Neuronal stem cell (in vitro differentiated cells): ENCODE results near the gene KIF6.
A peak's percentile ranks its signal among the peaks of the same experiment; 100 is the strongest.
"Not testable (repeated sequence)": the region's sequence is repeated elsewhere in the genome, so short reads cannot be mapped to it uniquely, and the experiment has no call there.

Experiments
- DNase-seq: peaks from one replicate; pipeline ENCODE4 v3.0.0-alpha.2; 2013; ENCODE audit warnings: low spot score
- H2AFZ ChIP-seq: one replicate; pipeline ENCODE4 v1.6.1; 2013; ENCODE audit warnings: mild to moderate bottlenecking, low read length, inconsistent platforms
- H2AK5ac ChIP-seq: 2 replicates; pipeline ENCODE4 v1.6.1; 2013; ENCODE audit warnings: low read depth, mild to moderate bottlenecking, inconsistent platforms, low read length, moderate library complexity, mixed read lengths
- H2BK120ac ChIP-seq: 2 replicates; pipeline ENCODE4 v1.6.1; 2013; ENCODE audit warnings: low read depth, mild to moderate bottlenecking, inconsistent platforms, low read length, moderate library complexity, mixed read lengths
- H2BK12ac ChIP-seq: one replicate; pipeline ENCODE4 v1.6.1; 2013; ENCODE audit warnings: low read length, inconsistent platforms
- H2BK15ac ChIP-seq: 2 replicates; pipeline ENCODE4 v1.6.1; 2013; ENCODE audit warnings: mild to moderate bottlenecking, low read length, inconsistent platforms, mixed read lengths
- H2BK5ac ChIP-seq: one replicate; pipeline ENCODE4 v1.6.1; 2013; ENCODE audit warnings: inconsistent platforms, mild to moderate bottlenecking, low read length, moderate library complexity
- H3K14ac ChIP-seq: one replicate; pipeline ENCODE4 v1.6.1; 2013; ENCODE audit warnings: low read length, inconsistent platforms
- H3K18ac ChIP-seq: 2 replicates; pipeline ENCODE4 v1.6.1; 2013; ENCODE audit warnings: low read length, inconsistent platforms
- H3K23ac ChIP-seq: 2 replicates; pipeline ENCODE4 v1.6.1; 2013; ENCODE audit warnings: low read depth, mild to moderate bottlenecking, mixed read lengths, low read length, inconsistent platforms; ENCODE audit not compliant: poor library complexity
- H3K27ac ChIP-seq: replicated peaks from 3 replicates; pipeline ENCODE4 v1.5.1; 2013; ENCODE audit warnings: low read length, inconsistent platforms
- H3K27me3 ChIP-seq, 3 experiments: 2 replicates each; pipeline ENCODE4 v1.6.1; 2013; ENCODE audit warnings: low read length in 3 of 3, mild to moderate bottlenecking in 2 of 3, inconsistent platforms in 1 of 3, low read depth in 1 of 3, mixed read lengths in 1 of 3, moderate library complexity in 1 of 3; ENCODE audit not compliant: control insufficient read depth in 3 of 3, insufficient read depth in 3 of 3
- H3K36me3 ChIP-seq, 2 donors: replicated peaks in 1 of 2; 2 replicates each; pipeline ENCODE4 v1.6.1; 2013; ENCODE audit warnings: low read length in 2 of 2; ENCODE audit not compliant: control insufficient read depth in 2 of 2, insufficient read depth in 2 of 2
- H3K4ac ChIP-seq: 2 replicates; pipeline ENCODE4 v1.6.1; 2013; ENCODE audit warnings: inconsistent platforms, mild to moderate bottlenecking, low read length, moderate library complexity
- H3K4me1 ChIP-seq, 2 donors: 1 replicate in 1 of 2; 2 replicates in 1 of 2; pipeline ENCODE4 v1.6.1; 2013; ENCODE audit warnings: low read length in 2 of 2, low read depth in 1 of 2; ENCODE audit not compliant: control insufficient read depth in 2 of 2, insufficient read depth in 1 of 2
- H3K4me2 ChIP-seq: one replicate; pipeline ENCODE4 v1.6.1; 2013; ENCODE audit warnings: mild to moderate bottlenecking, low read length, inconsistent platforms; ENCODE audit not compliant: insufficient read depth, poor library complexity, severe bottlenecking
- H3K4me3 ChIP-seq, 2 donors: 2 replicates each; pipeline ENCODE4 v1.5.1; 2013; ENCODE audit warnings: low read length in 2 of 2, mild to moderate bottlenecking in 2 of 2, inconsistent platforms in 1 of 2, moderate library complexity in 1 of 2
- H3K79me1 ChIP-seq: one replicate; pipeline ENCODE4 v1.6.1; 2013; ENCODE audit warnings: low read depth, mild to moderate bottlenecking, inconsistent platforms, low read length, moderate library complexity
- H3K9ac ChIP-seq: one replicate; pipeline ENCODE4 v1.6.1; 2013; ENCODE audit warnings: mild to moderate bottlenecking, low read depth, low read length, inconsistent platforms; ENCODE audit not compliant: poor library complexity
- H3K9me3 ChIP-seq, 2 donors: replicated peaks in 1 of 2; 2 replicates each; pipeline versions ENCODE3 to v1.6.1; 2013; ENCODE audit warnings: low read length in 2 of 2, mild to moderate bottlenecking in 2 of 2, inconsistent platforms in 1 of 2, low read depth in 1 of 2, mixed read lengths in 1 of 2, moderate library complexity in 1 of 2; ENCODE audit not compliant: control insufficient read depth in 2 of 2, insufficient read depth in 1 of 2
- H4K8ac ChIP-seq: one replicate; pipeline ENCODE4 v1.6.1; 2013; ENCODE audit warnings: low read depth, mild to moderate bottlenecking, inconsistent platforms, low read length, moderate library complexity
- H4K91ac ChIP-seq: one replicate; pipeline ENCODE4 v1.6.1; 2013; ENCODE audit warnings: low read length, low read depth, mild to moderate bottlenecking, inconsistent platforms; ENCODE audit not compliant: poor library complexity
- WGBS, 2 donors: extraction: QIAGEN DNeasy Blood & Tissue Kit; methylation state at CpG; one replicate each; pipeline ENCODE4 v1.1.7; 2013; ENCODE audit warnings: missing lambda C conversion rate in 2 of 2, mixed read lengths in 1 of 2; ENCODE audit not compliant: insufficient read length in 2 of 2, insufficient replicate concordance in 1 of 2; ENCODE audit errors: extremely low coverage in 2 of 2; 5-methylcytosine and 5-hydroxymethylcytosine counted together

Gene KIF6

DNA sequence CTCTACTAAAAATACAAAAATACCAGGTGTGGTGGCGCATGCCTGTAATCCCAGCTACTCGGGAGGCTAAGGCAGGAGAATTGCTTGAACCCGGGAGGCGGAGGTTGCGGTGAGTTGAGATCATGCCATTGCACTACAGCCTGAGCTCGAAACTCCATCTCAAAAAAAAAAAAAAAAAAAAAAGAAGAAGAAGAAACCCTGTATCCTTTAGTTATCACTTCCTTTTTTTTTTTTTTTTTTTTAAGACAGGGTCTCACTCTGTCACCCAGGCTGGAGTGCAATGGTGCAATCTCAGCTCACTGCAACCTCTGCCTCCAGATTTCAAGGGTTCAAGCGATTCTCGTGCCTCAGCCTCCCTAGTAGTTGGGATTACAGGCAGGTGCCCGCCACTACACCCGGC is 438.6 kb downstream of the KIF6 start:
- not testable (repeated sequence) for H4K91ac ChIP-seq, H3K23ac ChIP-seq, H2AK5ac ChIP-seq, H4K8ac ChIP-seq, H3K36me3 ChIP-seq, H2AFZ ChIP-seq, H3K14ac ChIP-seq, H2BK15ac ChIP-seq, H3K9ac ChIP-seq, H3K27ac ChIP-seq, DNase-seq, H3K4ac ChIP-seq, H2BK120ac ChIP-seq, H3K4me1 ChIP-seq, H2BK12ac ChIP-seq, H3K9me3 ChIP-seq, H2BK5ac ChIP-seq, H3K79me1 ChIP-seq, H3K4me2 ChIP-seq, H3K4me3 ChIP-seq, H3K18ac ChIP-seq
- H3K27me3 ChIP-seq: peaks cover 0 to 13% (median 0%) of the 10 kb centered on the region in 3 experiments
- WGBS, 2 donors: no CpG with 5 or more reads among the region's 10 CpGs

DNA sequence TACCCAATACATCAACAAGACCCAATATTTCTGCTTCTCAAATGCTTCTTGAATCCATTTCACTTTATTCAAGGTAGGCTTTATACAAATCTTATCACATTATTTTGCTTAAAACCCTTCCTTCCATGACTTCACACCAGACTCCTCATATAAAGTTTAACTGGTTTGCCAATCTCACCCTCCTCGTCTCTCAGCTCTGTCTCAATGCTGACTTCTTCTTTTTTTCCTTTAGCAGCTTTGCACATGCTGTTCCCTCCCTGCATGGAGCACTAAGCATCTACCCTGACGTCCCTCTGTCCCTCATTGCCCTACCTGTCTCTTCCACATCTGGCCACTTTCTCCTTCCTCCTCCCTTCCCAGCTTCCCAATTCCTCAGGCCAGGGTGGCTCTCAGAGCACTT is 442.4 kb downstream of the KIF6 start:
- Histone ChIP-seq H3K4me2 (no peak overlapping the region), H2AFZ (no peak overlapping the region), H3K79me1 (no peaks in the 10 kb centered on the region), H2BK15ac (no peak overlapping the region), H2BK120ac (no peak overlapping the region), H3K4me1 (no peaks in the 10 kb centered on the region), H3K23ac (no peak overlapping the region), H4K8ac (no peak overlapping the region), H3K14ac (no peak overlapping the region), H3K9me3 (no peaks in the 10 kb centered on the region), H3K36me3 (no peaks in the 10 kb centered on the region), H3K4ac (no peak overlapping the region), H3K27me3 (peaks cover 0 to 31% (median 0%) of the 10 kb centered on the region in 3 experiments), H3K4me3 (no peak overlapping the region), H4K91ac (no peak overlapping the region), H2BK12ac (no peak overlapping the region), H2BK5ac (no peak overlapping the region), H3K9ac (no peak overlapping the region), H2AK5ac (no peak overlapping the region), H3K18ac (no peak overlapping the region), H3K27ac (no peak overlapping the region)
- DNase-seq: no peak
- WGBS, 2 donors: no CpG with 5 or more reads among the region's 2 CpGs

- Histone ChIP-seq H3K18ac (peak overlapping the region; percentile 42), H3K4me2 (no peak overlapping the region), H2BK5ac (no peak overlapping the region), H4K8ac (no peak overlapping the region), H3K36me3 (no peaks in the 10 kb centered on the region), H3K9ac (no peak overlapping the region), H2AFZ (no peak overlapping the region), H2BK15ac (no peak overlapping the region), H4K91ac (no peak overlapping the region), H2BK12ac (no peak overlapping the region), H3K23ac (no peak overlapping the region), H3K9me3 (no peaks in the 10 kb centered on the region), H2BK120ac (no peak overlapping the region), H3K4me3 (no peak overlapping the region), H3K79me1 (no peaks in the 10 kb centered on the region), H3K27me3 (peaks cover 0 to 34% (median 0%) of the 10 kb centered on the region in 3 experiments), H3K14ac (no peak overlapping the region), H3K27ac (no peak overlapping the region), H2AK5ac (no peak overlapping the region), H3K4me1 (no peaks in the 10 kb centered on the region), H3K4ac (no peak overlapping the region)
- no CpG with 5 or more reads among the region's 11 CpGs for WGBS, 2 donors
- DNase-seq: no peak
Observed at GRCh38 chr6:39281312-39281980, 443.8 kb downstream of the KIF6 start.

- H3K9ac ChIP-seq: no peak overlapping the region
- H2AFZ ChIP-seq: no peak overlapping the region
- no peak overlapping the region for H2BK5ac ChIP-seq
- H3K79me1 ChIP-seq: no peaks in the 10 kb centered on the region
- H3K36me3 ChIP-seq: no peaks in the 10 kb centered on the region
- no peak overlapping the region for H4K8ac ChIP-seq
- no peak overlapping the region for H3K23ac ChIP-seq
- H3K27ac ChIP-seq: no peak overlapping the region
- peak overlapping the region; percentile 36 for H2BK12ac ChIP-seq
- H2BK120ac ChIP-seq: no peak overlapping the region
- WGBS, 2 donors: no CpG with 5 or more reads among the region's 8 CpGs
- H3K4me2 ChIP-seq: no peak overlapping the region
- H2AK5ac ChIP-seq: no peak overlapping the region
- peak overlapping the region; percentile 15 for H3K18ac ChIP-seq
- no peak overlapping the region for H3K4me3 ChIP-seq
- H3K4ac ChIP-seq: no peak overlapping the region
- H2BK15ac ChIP-seq: no peak overlapping the region
- H3K27me3 ChIP-seq: peaks cover 0 to 34% (median 0%) of the 10 kb centered on the region in 3 experiments
- H4K91ac ChIP-seq: no peak overlapping the region
- DNase-seq: no peak
- H3K14ac ChIP-seq: no peak overlapping the region
- H3K9me3 ChIP-seq: no peaks in the 10 kb centered on the region
- H3K4me1 ChIP-seq: no peaks in the 10 kb centered on the region
Observed at GRCh38 chr6:39280247-39280731, 444.9 kb downstream of the KIF6 start.
